Natural killer cell (primary cell): ENCODE measurements around the gene ME1. TPM values are rescaled to one million over a fixed set of nuclear protein-coding genes. Genes with fewer than 3 reads are reported as not detected.
"Not testable (repeated sequence)": the region's sequence is repeated elsewhere in the genome, so short reads cannot be mapped to it uniquely, and the experiment has no call there.

Experiments
- ATAC-seq, 3 donors: fragments of 150-1000 bp in 2 of 3; fragments of 200-7000 bp in 1 of 3; cut with Tn5 transposase; 1 replicate in 1 of 3; 2 replicates in 2 of 3; pipeline ENCODE4 v1.10.0; 2021; ENCODE audit warnings: mild to moderate bottlenecking in 2 of 3, moderate library complexity in 2 of 3
- DNase-seq, 2 donors: peaks; one replicate each; pipeline versions ENCODE4 v3.0.0 to v3.0.0-alpha.2; 2013 to 2021; ENCODE audit warnings: mixed read lengths in 1 of 2
- H3K27ac ChIP-seq: one replicate; pipeline ENCODE4 v1.5.1; 2013; ENCODE audit warnings: mild to moderate bottlenecking, low read length
- H3K27me3 ChIP-seq: one replicate; pipeline ENCODE4 v1.6.1; 2013; ENCODE audit warnings: low read length; ENCODE audit not compliant: control insufficient read depth, insufficient read depth
- H3K36me3 ChIP-seq: one replicate; pipeline ENCODE4 v1.6.1; 2013; ENCODE audit warnings: low read length; ENCODE audit not compliant: control insufficient read depth, insufficient read depth
- H3K4me1 ChIP-seq: one replicate; pipeline ENCODE4 v1.6.1; 2013; ENCODE audit warnings: low read length; ENCODE audit not compliant: control insufficient read depth, insufficient read depth
- H3K4me3 ChIP-seq: one replicate; pipeline ENCODE4 v1.5.1; 2013; ENCODE audit warnings: low read length
- H3K9me3 ChIP-seq: one replicate; pipeline ENCODE4 v1.6.1; 2013; ENCODE audit warnings: low read length; ENCODE audit not compliant: control insufficient read depth, insufficient read depth
- H3K27ac Mint-ChIP-seq, 2 donors: one replicate each; pipeline ENCODE4 v1.8.0; 2022; ENCODE audit warnings: mild to moderate bottlenecking in 2 of 2, mixed read lengths in 2 of 2, moderate library complexity in 1 of 2
- H3K27me3 Mint-ChIP-seq, 2 donors: one replicate each; pipeline ENCODE4 v1.8.0; 2022; ENCODE audit warnings: low read depth in 2 of 2, mixed read lengths in 2 of 2
- H3K36me3 Mint-ChIP-seq: one replicate; pipeline ENCODE4 v1.8.0; 2022; ENCODE audit warnings: mixed read lengths
- H3K4me1 Mint-ChIP-seq, 2 donors: one replicate each; pipeline ENCODE4 v1.8.0; 2022; ENCODE audit warnings: mixed read lengths in 2 of 2
- H3K4me3 Mint-ChIP-seq: one replicate; pipeline ENCODE4 v1.8.0; 2022; ENCODE audit warnings: mild to moderate bottlenecking, moderate library complexity, mixed read lengths
- H3K9me3 Mint-ChIP-seq, 2 donors: one replicate each; pipeline ENCODE4 v1.8.0; 2022; ENCODE audit warnings: mixed read lengths in 2 of 2
- WGBS: methylation state at CpG from one replicate; pipeline ENCODE4 v1.1.7; 2013; ENCODE audit warnings: missing lambda C conversion rate; ENCODE audit not compliant: insufficient coverage; 5-methylcytosine and 5-hydroxymethylcytosine counted together
- intact Hi-C: fragments of 100-400 bp; cut with micrococcal nuclease; formaldehyde crosslinking; loops from one replicate; pipeline ENCODE4 v1.14.2; 2022
- total RNA-seq, 4 donors: library from RNA; stranded (reverse); fragments of 120-200 nt in 1 of 4; gene quantifications; one replicate each; pipeline versions ENCODE4 v1.2.3 to v1.2.4, GENCODE V29; 2013 to 2022
- TF ChIP-seq, protein P1 (sequence below): fragments of 200-600 bp; IDR thresholded peaks from one replicate; pipeline ENCODE4 v1.8.0; 2022; ENCODE audit warnings: antibody characterized with exemption

The ME1 gene
- total RNA-seq, 3 donors from 2014 or later (not counting 1 experiment from before 2014, with no cell fraction given): 0.14 to 0.32 TPM; not detected in 1

DNA sequence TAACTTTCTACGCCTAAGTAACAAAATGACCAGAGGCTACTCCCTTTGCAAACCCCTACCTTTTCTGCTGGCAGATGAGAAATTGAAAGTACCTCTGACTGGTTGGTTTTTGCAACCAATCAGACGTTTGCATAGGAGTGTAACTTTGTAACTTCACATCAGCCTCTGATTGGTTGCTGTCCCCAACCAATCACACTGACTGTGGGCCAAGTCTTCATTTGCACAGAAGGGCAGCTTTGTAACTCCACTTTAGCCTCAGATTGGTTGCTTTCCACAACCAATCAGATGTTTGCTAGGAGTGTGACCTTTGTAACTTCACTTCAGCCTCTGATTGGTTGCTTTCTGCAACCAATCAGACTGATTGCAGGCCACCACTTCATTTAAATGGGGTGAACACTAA lies 89.1 kb downstream of the ME1 start:
- no peak for ATAC-seq
- peaks cover 4 to 5% of the 10 kb centered on the region in 2 donors for H3K4me1 Mint-ChIP-seq
- H3K36me3 Mint-ChIP-seq: no peaks in the 10 kb centered on the region
- no peak for DNase-seq
- peaks cover 2% of the 10 kb centered on the region in 2 donors for H3K9me3 Mint-ChIP-seq
- Histone ChIP-seq H3K4me1 (no peaks in the 10 kb centered on the region), H3K27ac (no peak overlapping the region), H3K9me3 (peaks cover 4% of the 10 kb centered on the region), H3K36me3 (no peaks in the 10 kb centered on the region), H3K4me3 (no peak overlapping the region), H3K27me3 (no peaks in the 10 kb centered on the region)
- WGBS: 83% methylated on average over 2 of the region's 2 CpGs
- H3K27ac Mint-ChIP-seq: no peak overlapping the region
- TF ChIP-seq, protein P1, sequence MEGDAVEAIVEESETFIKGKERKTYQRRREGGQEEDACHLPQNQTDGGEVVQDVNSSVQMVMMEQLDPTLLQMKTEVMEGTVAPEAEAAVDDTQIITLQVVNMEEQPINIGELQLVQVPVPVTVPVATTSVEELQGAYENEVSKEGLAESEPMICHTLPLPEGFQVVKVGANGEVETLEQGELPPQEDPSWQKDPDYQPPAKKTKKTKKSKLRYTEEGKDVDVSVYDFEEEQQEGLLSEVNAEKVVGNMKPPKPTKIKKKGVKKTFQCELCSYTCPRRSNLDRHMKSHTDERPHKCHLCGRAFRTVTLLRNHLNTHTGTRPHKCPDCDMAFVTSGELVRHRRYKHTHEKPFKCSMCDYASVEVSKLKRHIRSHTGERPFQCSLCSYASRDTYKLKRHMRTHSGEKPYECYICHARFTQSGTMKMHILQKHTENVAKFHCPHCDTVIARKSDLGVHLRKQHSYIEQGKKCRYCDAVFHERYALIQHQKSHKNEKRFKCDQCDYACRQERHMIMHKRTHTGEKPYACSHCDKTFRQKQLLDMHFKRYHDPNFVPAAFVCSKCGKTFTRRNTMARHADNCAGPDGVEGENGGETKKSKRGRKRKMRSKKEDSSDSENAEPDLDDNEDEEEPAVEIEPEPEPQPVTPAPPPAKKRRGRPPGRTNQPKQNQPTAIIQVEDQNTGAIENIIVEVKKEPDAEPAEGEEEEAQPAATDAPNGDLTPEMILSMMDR: no peak
- peaks cover 0 to 3% of the 10 kb centered on the region in 2 donors for H3K27me3 Mint-ChIP-seq
- no peak overlapping the region for H3K4me3 Mint-ChIP-seq
- intact Hi-C loops: no loop called here

DNA sequence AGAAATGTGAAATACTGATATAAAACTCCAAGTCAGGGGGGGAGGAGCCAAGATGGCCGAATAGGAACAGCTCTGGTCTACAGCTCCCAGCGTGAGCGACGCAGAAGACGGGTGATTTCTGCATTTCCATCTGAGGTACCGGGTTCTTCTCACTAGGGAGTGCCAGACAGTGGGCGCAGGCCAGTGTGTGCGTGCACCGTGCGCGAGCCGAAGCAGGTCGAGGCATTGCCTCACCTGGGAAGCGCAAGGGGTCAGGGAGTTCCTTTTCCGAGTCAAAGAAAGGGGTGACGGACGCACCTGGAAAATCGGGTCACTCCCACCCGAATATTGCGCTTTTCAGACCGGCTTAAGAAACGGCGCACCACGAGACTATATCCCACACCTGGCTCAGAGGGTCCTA lies 96.9 kb downstream of the ME1 start:
- WGBS: 96% methylated on average over 6 of the region's 24 CpGs

DNA sequence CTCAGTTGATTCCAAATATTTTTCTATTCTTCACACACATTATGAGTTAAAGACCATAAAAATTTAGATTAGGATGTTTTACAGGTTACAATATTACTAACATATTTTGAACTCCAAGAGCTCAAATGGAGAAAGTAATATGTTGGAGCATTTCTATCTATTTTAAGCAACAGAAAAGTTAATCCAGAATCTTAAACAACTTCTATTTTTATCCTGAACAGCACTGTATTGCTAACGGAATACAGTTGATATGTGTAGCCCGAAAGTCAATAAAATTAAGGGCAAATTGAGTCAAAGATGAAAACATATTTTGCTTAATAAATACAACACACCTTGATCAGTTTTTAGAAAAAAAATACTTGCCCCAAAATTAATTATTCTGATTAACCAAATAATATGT lies 97.4 kb downstream of the ME1 start:
- ATAC-seq (no peak), DNase-seq (no peak)
- WGBS: no CpG with 5 or more reads among the region's 2 CpGs
- H3K36me3 Mint-ChIP-seq: no peaks in the 10 kb centered on the region
- Histone ChIP-seq H3K9me3 (no peaks in the 10 kb centered on the region), H3K4me1 (no peaks in the 10 kb centered on the region), H3K27ac (no peak overlapping the region), H3K27me3 (no peaks in the 10 kb centered on the region), H3K4me3 (no peak overlapping the region), H3K36me3 (no peaks in the 10 kb centered on the region)
- intact Hi-C loops: no loop called here
- H3K27ac Mint-ChIP-seq: no peak overlapping the region
- H3K4me3 Mint-ChIP-seq: no peak overlapping the region
- TF ChIP-seq, protein P1: no peak
- no peaks in the 10 kb centered on the region for H3K4me1 Mint-ChIP-seq
- no peaks in the 10 kb centered on the region for H3K27me3 Mint-ChIP-seq
- no peaks in the 10 kb centered on the region for H3K9me3 Mint-ChIP-seq

More for the DNA sequence above, 96.9 kb downstream of the ME1 start:
- ATAC-seq, intact Hi-C loops, H3K9me3 Mint-ChIP-seq, H3K36me3 Mint-ChIP-seq, H3K27me3 Mint-ChIP-seq, H3K27ac Mint-ChIP-seq, H3K27me3 ChIP-seq, H3K4me1 Mint-ChIP-seq, H3K27ac ChIP-seq, H3K36me3 ChIP-seq, H3K4me3 Mint-ChIP-seq, DNase-seq, H3K4me1 ChIP-seq, H3K4me3 ChIP-seq, H3K9me3 ChIP-seq: not testable (repeated sequence)

DNA sequence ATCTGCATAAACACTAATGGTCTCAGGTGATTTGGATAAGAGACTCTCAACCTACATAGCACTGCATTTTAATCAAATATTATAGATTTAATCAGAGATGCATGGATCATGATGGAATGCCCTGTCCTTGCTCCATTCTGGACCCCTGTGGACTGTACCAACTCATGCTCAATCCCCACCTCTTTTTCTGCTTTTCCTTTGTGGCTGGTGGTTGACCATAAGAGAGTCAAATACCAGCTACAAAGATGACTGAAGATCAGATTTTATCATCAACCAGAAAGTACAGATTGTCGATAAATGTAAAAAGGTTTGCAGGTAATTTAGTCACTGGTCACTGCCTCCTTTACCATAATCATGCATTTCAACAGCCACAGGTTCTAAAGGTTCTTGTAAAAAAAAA lies 116.2 kb downstream of the ME1 start:
- H3K36me3 ChIP-seq: no peaks in the 10 kb centered on the region
- no CpG with 5 or more reads among the region's 1 CpG for WGBS
- H3K4me1 ChIP-seq: peaks cover 13% of the 10 kb centered on the region
- H3K4me3 ChIP-seq: no peak overlapping the region
- Mint-ChIP-seq H3K27ac (no peak overlapping the region), H3K27me3 (no peaks in the 10 kb centered on the region), H3K4me1 (peaks cover 27 to 32% of the 10 kb centered on the region in 2 donors), H3K9me3 (no peaks in the 10 kb centered on the region), H3K4me3 (peak overlapping the region; percentile 52), H3K36me3 (no peaks in the 10 kb centered on the region)
- DNase-seq: no peak
- H3K27ac ChIP-seq: no peak overlapping the region
- no peaks in the 10 kb centered on the region for H3K9me3 ChIP-seq
- TF ChIP-seq, protein P1: no peak
- H3K27me3 ChIP-seq: no peaks in the 10 kb centered on the region
- intact Hi-C loops: no loop called here
- no peak for ATAC-seq
